ENCODE results near the gene MEGF9.

GRCh38 chr9:120663380-120663779, 50.9 kb downstream of the MEGF9 start:
- TF ChIP-seq EZH2 (IDR thresholded peaks at IDR 0.05; ENCODE audit: low read length) (no peak), CTCF (optimal IDR thresholded peaks at IDR 0.05 in 1 of 3, IDR thresholded peaks at IDR 0.05 in 1 of 3, conservative IDR thresholded peaks at IDR 0.05 in 1 of 3; ENCODE audit: extremely low read depth in 1 of 3, insufficient read depth in 2 of 3, low read length in 3 of 3) (no peak)

Measured in keratinocyte (primary cell).